GM12873 (cell line): ENCODE results near the gene SSTR3.
A peak's percentile ranks its signal among the peaks of the same experiment; 100 is the strongest.

ENCODE experiments used
- TF ChIP-seq, protein P1 (sequence below): IDR thresholded peaks from 2 replicates; pipeline ENCODE4 v1.5.1; 2012; ENCODE audit warnings: low read depth, mild to moderate bottlenecking, moderate library complexity, low read length, control low read depth; ENCODE audit not compliant: insufficient read depth; ENCODE audit errors: missing control alignments

SSTR3 gene

GRCh38 chr22:37166675-37167066, 45.6 kb downstream of the SSTR3 start:
- TF ChIP-seq, protein P1, sequence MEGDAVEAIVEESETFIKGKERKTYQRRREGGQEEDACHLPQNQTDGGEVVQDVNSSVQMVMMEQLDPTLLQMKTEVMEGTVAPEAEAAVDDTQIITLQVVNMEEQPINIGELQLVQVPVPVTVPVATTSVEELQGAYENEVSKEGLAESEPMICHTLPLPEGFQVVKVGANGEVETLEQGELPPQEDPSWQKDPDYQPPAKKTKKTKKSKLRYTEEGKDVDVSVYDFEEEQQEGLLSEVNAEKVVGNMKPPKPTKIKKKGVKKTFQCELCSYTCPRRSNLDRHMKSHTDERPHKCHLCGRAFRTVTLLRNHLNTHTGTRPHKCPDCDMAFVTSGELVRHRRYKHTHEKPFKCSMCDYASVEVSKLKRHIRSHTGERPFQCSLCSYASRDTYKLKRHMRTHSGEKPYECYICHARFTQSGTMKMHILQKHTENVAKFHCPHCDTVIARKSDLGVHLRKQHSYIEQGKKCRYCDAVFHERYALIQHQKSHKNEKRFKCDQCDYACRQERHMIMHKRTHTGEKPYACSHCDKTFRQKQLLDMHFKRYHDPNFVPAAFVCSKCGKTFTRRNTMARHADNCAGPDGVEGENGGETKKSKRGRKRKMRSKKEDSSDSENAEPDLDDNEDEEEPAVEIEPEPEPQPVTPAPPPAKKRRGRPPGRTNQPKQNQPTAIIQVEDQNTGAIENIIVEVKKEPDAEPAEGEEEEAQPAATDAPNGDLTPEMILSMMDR, result peak; percentile 93

- TF ChIP-seq, protein P1, result no peak
These were observed 46.2 kb downstream of the SSTR3 start for GRCh38 chr22:37165940-37166674.

DNA sequence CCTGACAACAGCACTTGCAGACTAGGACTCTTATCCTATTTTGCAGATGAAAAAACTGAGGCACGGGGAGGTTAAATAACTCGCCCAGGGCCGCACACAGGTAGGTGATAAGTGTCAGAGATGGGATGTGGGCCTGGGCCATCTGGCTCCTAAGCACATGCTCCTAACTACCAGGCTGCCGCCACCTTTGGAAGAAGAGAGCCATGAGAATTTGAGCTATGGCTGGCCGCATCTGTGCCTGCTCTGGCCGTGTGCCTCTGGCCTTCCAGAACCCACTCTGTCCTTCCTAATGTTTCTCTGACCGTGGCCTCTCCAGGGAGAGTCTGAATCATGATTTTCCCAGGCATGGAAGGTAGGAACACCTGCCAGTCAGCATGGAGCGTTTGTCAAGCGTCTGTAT, 47.2 kb downstream of the SSTR3 start:
- TF ChIP-seq, protein P1, result no peak

- TF ChIP-seq, protein P1, result no peak
These were observed 47.8 kb downstream of the SSTR3 start for GRCh38 chr22:37164505-37164887.

- TF ChIP-seq, protein P1, result peak; percentile 4
These were observed 48.4 kb downstream of the SSTR3 start for GRCh38 chr22:37163575-37164504.

- TF ChIP-seq, protein P1, result no peak
These were observed 49.2 kb downstream of the SSTR3 start for GRCh38 chr22:37163096-37163489.
